Activated CD4-positive, CD25-positive, alpha-beta regulatory T cell treated with anti-CD3 and anti-CD28 coated beads, Interleukin-2, amount 50 U/mL, for 72 hours (primary cell): ENCODE results near the gene LCORL.
"Not testable (repeated sequence)": the region's sequence is repeated elsewhere in the genome, so short reads cannot be mapped to it uniquely, and the experiment has no call there.

ENCODE experiments used
- DNase-seq: peaks from one replicate; pipeline ENCODE4 v3.0.0; 2021

The LCORL gene

GRCh38 chr4:18021720-18022571 is at the start of gene LCORL:
Gene LCORL (minus strand): TSS chr4:18021755. CDS start chr4:18021751, 4 bp downstream.
- DNase-seq, result peak; percentile 81

GRCh38 chr4:18069810-18070209 is 48.3 kb upstream of the LCORL start:
- DNase-seq, result no peak

GRCh38 chr4:18067031-18067430 is 45.5 kb upstream of the LCORL start:
- no peak for DNase-seq

- no peak for DNase-seq
Observed at GRCh38 chr4:18063079-18063478, 41.5 kb upstream of the LCORL start.

- DNase-seq, result no peak
Observed at GRCh38 chr4:18057821-18058533, 36.4 kb upstream of the LCORL start.

- no peak for DNase-seq
Observed at GRCh38 chr4:18056030-18056429, 34.5 kb upstream of the LCORL start.

- no peak for DNase-seq
Observed at GRCh38 chr4:18052158-18052557, 30.6 kb upstream of the LCORL start.

- DNase-seq, result no peak
Observed at GRCh38 chr4:18051281-18051680, 29.7 kb upstream of the LCORL start.

GRCh38 chr4:18050448-18050847 is 28.9 kb upstream of the LCORL start:
- no peak for DNase-seq

GRCh38 chr4:18049446-18049845 is 27.9 kb upstream of the LCORL start:
- no peak for DNase-seq

GRCh38 chr4:18042754-18043153 is 21.2 kb upstream of the LCORL start:
- no peak for DNase-seq

- no peak for DNase-seq
Observed at GRCh38 chr4:18042012-18042411, 20.5 kb upstream of the LCORL start.

GRCh38 chr4:18041114-18041513 is 19.6 kb upstream of the LCORL start:
- DNase-seq, result no peak

- DNase-seq, result no peak
Observed at GRCh38 chr4:18039113-18039512, 17.6 kb upstream of the LCORL start.

- not testable (repeated sequence) for DNase-seq
Observed at GRCh38 chr4:18036369-18036768, 14.8 kb upstream of the LCORL start.

GRCh38 chr4:18034099-18034498 is 12.5 kb upstream of the LCORL start:
- no peak for DNase-seq

GRCh38 chr4:18033111-18034085 is 11.8 kb upstream of the LCORL start:
- no peak for DNase-seq

- DNase-seq, result no peak
Observed at GRCh38 chr4:18025288-18025687, 3.7 kb upstream of the LCORL start.

- no peak for DNase-seq
Observed at GRCh38 chr4:18022572-18023050, 1.1 kb upstream of the LCORL start.

- no peak for DNase-seq
Observed at GRCh38 chr4:18021470-18021719, 160 bp downstream of the LCORL start.

GRCh38 chr4:18020671-18021469 is 685 bp downstream of the LCORL start:
- DNase-seq, result peak; percentile 45

GRCh38 chr4:18020145-18020670 is 1.3 kb downstream of the LCORL start:
- DNase-seq, result no peak
